ENCODE data around the gene TEX264.

TEX264 gene

DNA sequence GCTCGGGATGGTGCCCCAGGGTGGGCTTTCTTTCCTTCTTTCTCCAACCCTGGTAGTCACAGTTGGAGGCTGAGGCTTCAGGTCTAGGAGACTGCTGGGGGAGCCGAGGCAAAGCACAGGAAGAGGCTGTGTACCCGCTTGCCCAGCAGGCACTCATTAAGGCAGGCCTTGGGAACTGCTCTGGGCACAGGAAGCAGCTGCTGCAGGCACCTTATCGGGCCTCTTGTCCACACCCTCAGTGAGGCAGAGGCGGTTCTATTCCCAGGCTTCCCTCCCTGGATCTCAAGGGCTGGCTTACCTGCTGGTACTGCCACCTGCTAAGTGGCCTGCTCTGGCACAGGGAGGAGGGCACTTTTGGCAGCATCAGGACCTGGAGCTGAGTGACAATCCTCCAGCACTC is 20.0 kb downstream of the TEX264 start:
- no peak overlapping the region for H3K9ac ChIP-seq (ENCODE audit: low read length)

DNA sequence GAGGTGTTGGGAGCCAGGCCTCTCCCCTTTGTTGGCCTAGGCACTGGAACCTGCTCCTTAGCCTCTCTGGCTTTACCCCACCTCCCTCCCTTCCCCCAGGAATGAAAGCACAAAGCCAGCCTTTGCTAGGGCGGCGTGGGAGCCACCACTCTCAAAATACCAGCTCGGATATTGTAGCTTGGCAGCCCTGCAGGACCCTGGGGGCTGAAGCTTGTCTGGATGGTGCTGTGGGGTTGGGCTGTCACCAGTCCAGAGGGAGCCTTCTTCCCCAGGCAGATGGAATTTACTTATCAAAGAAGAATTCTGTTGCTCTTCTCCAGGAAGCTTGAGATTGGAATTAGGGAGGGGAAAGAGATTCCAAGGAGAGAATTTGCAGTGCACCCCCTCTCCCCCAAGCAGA is 20.9 kb downstream of the TEX264 start:
- H3K27me3 ChIP-seq (ENCODE audit: insufficient read depth, low read length), result no peaks in the 10 kb centered on the region

More for the DNA sequence above, 20.0 kb downstream of the TEX264 start:
- H4K20me1 ChIP-seq (ENCODE audit: insufficient read depth, low read length), result no peaks in the 10 kb centered on the region
- H3K9me3 ChIP-seq (ENCODE audit: low read length), result no peaks in the 10 kb centered on the region
- no peaks in the 10 kb centered on the region for H3F3A ChIP-seq (ENCODE audit: insufficient read depth, low read length)
- H3K79me2 ChIP-seq (ENCODE audit: insufficient read depth, low read length), result no peaks in the 10 kb centered on the region
- TF ChIP-seq, protein P1, sequence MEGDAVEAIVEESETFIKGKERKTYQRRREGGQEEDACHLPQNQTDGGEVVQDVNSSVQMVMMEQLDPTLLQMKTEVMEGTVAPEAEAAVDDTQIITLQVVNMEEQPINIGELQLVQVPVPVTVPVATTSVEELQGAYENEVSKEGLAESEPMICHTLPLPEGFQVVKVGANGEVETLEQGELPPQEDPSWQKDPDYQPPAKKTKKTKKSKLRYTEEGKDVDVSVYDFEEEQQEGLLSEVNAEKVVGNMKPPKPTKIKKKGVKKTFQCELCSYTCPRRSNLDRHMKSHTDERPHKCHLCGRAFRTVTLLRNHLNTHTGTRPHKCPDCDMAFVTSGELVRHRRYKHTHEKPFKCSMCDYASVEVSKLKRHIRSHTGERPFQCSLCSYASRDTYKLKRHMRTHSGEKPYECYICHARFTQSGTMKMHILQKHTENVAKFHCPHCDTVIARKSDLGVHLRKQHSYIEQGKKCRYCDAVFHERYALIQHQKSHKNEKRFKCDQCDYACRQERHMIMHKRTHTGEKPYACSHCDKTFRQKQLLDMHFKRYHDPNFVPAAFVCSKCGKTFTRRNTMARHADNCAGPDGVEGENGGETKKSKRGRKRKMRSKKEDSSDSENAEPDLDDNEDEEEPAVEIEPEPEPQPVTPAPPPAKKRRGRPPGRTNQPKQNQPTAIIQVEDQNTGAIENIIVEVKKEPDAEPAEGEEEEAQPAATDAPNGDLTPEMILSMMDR (IDR thresholded peaks at IDR 0.05; ENCODE audit: low read length), result no peak
- TF ChIP-seq EZH2 (IDR thresholded peaks at IDR 0.05; ENCODE audit: borderline replicate concordance, low read length), result no peak
- no peaks in the 10 kb centered on the region for H3K9me2 ChIP-seq (ENCODE audit: low read depth, low read length)
- H3K4me3 ChIP-seq (ENCODE audit: low read depth, low read length, poor library complexity, severe bottlenecking), result no peak overlapping the region
- no peaks in the 10 kb centered on the region for H3K27me3 ChIP-seq (ENCODE audit: insufficient read depth, low read length)
- H2AFZ ChIP-seq (ENCODE audit: low read length), result no peak overlapping the region
- H3K36me3 ChIP-seq (ENCODE audit: insufficient read depth, low read length), result peaks cover 78% of the 10 kb centered on the region
- H3K27ac ChIP-seq (ENCODE audit: low read depth, low read length, poor library complexity, severe bottlenecking), result no peak overlapping the region
- H3K4me2 ChIP-seq (ENCODE audit: low read length), result no peak overlapping the region
- peaks cover 7% of the 10 kb centered on the region for H3K4me1 ChIP-seq (ENCODE audit: insufficient read depth, low read length, severe bottlenecking)

DNA sequence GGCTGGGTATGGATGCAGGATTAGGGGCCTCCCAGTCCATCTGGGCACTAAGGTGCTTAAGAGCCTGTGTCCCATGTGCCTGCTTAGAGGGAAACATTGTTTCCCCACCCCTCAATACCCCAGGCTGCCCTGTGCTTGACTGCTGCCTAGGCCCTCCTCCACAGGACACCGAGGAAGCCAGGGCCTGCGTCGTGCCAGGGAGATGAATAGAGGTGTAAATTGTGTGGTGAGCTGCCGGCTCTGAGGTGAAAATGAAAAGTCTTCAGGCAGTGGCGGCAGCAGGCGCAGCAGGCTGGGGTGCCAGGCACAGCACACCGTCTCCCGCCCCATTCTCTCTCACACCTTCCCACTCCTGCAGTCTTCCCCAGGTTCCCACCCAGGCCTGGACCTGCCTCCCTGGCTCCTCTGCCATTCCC is 21.9 kb downstream of the TEX264 start:
- no peak overlapping the region for H3K4me3 ChIP-seq (ENCODE audit: low read depth, low read length, poor library complexity, severe bottlenecking)
- no peaks in the 10 kb centered on the region for H3K9me3 ChIP-seq (ENCODE audit: low read length)
- peaks cover 73% of the 10 kb centered on the region for H3K36me3 ChIP-seq (ENCODE audit: insufficient read depth, low read length)
- H3K27ac ChIP-seq (ENCODE audit: low read depth, low read length, poor library complexity, severe bottlenecking), result no peak overlapping the region
- no peaks in the 10 kb centered on the region for H4K20me1 ChIP-seq (ENCODE audit: insufficient read depth, low read length)
- H3F3A ChIP-seq (ENCODE audit: insufficient read depth, low read length), result no peaks in the 10 kb centered on the region
- H3K27me3 ChIP-seq (ENCODE audit: insufficient read depth, low read length), result no peaks in the 10 kb centered on the region
- H3K4me1 ChIP-seq (ENCODE audit: insufficient read depth, low read length, severe bottlenecking), result no peaks in the 10 kb centered on the region
- H3K9ac ChIP-seq (ENCODE audit: low read length), result no peak overlapping the region
- TF ChIP-seq, protein P1 (IDR thresholded peaks at IDR 0.05; ENCODE audit: low read length), result no peak
- no peak for TF ChIP-seq EZH2 (IDR thresholded peaks at IDR 0.05; ENCODE audit: borderline replicate concordance, low read length)
- no peak overlapping the region for H2AFZ ChIP-seq (ENCODE audit: low read length)
- no peaks in the 10 kb centered on the region for H3K79me2 ChIP-seq (ENCODE audit: insufficient read depth, low read length)
- no peak overlapping the region for H3K4me2 ChIP-seq (ENCODE audit: low read length)
- no peaks in the 10 kb centered on the region for H3K9me2 ChIP-seq (ENCODE audit: low read depth, low read length)

More for the DNA sequence above, 20.9 kb downstream of the TEX264 start:
- H3K4me3 ChIP-seq (ENCODE audit: low read depth, low read length, poor library complexity, severe bottlenecking), result no peak overlapping the region
- TF ChIP-seq, protein P1 (IDR thresholded peaks at IDR 0.05; ENCODE audit: low read length), result no peak
- no peak overlapping the region for H3K9ac ChIP-seq (ENCODE audit: low read length)
- peaks cover 73% of the 10 kb centered on the region for H3K36me3 ChIP-seq (ENCODE audit: insufficient read depth, low read length)
- H3K9me2 ChIP-seq (ENCODE audit: low read depth, low read length), result no peaks in the 10 kb centered on the region
- no peaks in the 10 kb centered on the region for H3K4me1 ChIP-seq (ENCODE audit: insufficient read depth, low read length, severe bottlenecking)
- no peaks in the 10 kb centered on the region for H4K20me1 ChIP-seq (ENCODE audit: insufficient read depth, low read length)
- H3K9me3 ChIP-seq (ENCODE audit: low read length), result no peaks in the 10 kb centered on the region
- no peak overlapping the region for H3K4me2 ChIP-seq (ENCODE audit: low read length)
- H2AFZ ChIP-seq (ENCODE audit: low read length), result no peak overlapping the region
- no peak overlapping the region for H3K27ac ChIP-seq (ENCODE audit: low read depth, low read length, poor library complexity, severe bottlenecking)
- no peaks in the 10 kb centered on the region for H3F3A ChIP-seq (ENCODE audit: insufficient read depth, low read length)
- no peaks in the 10 kb centered on the region for H3K79me2 ChIP-seq (ENCODE audit: insufficient read depth, low read length)
